NCI-H2227 treated with DMSO at 0.1 percent for 48 hours (cell line): ENCODE data around the gene GRIA1.

Source experiments
- DNase-seq: peaks from one replicate; lab custom pipeline; 2025; lab: John Stamatoyannopoulos, UW

The GRIA1 gene

GRCh38 chr5:153546566-153546965 is 56.1 kb downstream of the GRIA1 start:
- DNase-seq = no peak

- DNase-seq = no peak
Measured at GRCh38 chr5:153551537-153552079, 61.1 kb downstream of the GRIA1 start.

DNA sequence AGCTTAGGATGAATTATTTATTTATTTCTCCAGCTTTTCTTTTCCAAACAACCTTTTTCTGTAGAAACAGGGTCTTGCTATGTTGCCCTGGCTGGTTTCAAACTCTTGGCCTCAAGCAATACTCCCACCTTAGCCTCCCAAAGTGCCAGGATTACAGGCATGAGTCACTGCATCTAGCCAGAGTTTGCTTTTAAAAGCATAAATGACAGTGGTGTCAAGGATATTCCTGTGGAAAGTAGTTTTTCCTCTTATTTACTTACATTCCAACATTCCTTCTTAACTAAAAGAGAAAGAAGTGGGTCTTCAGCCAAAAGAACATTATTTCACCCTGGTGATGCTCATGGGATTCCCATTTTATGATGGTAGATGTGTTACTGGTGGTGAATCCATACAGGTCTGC is 62.4 kb downstream of the GRIA1 start:
- DNase-seq = no peak

GRCh38 chr5:153555420-153556114 is 65.1 kb downstream of the GRIA1 start:
- DNase-seq = no peak

- no peak for DNase-seq
Measured at GRCh38 chr5:153558957-153559356, 68.5 kb downstream of the GRIA1 start.

- DNase-seq = no peak
Measured at GRCh38 chr5:153559926-153560325, 69.5 kb downstream of the GRIA1 start.

- DNase-seq = no peak
Measured at GRCh38 chr5:153562189-153562588, 71.7 kb downstream of the GRIA1 start.

GRCh38 chr5:153565822-153566221 is 75.4 kb downstream of the GRIA1 start:
- no peak for DNase-seq

DNA sequence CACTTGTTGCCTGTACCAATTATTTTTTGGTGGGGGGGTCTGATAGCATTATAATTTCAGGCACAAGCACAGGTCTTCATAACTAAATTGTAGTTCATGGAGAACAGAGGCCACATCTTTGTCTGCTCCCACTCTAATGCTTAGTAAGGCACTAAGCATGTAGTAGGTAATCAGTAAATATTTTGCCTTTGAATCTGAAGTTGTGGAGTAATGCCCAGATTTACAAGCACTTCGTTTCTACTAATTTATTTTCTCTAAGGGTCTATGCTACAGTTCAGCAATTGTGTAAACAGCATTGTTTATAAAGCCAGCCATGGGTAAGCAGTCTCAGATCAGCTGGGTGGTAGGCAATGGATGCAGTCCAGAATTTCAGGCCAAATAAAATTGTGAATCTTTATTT is 78.6 kb downstream of the GRIA1 start:
- no peak for DNase-seq

DNA sequence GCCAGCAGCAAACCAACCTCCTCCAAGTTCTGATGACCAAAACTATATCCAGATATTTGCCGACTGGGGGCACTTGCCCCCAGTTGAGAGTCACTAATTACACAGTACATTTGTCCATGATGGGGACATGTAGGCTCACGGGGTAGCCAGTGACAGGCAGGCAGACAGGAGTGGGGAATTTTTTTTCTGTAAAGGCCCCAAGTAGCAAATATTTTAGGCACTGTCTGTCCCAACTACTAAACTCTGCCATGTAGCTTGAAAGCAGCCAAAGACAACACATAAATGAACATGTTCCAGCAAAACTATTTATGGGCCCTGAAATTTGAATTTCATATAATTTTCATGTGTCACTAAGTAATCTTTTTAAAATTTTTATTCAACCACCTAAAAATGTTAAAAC is 80.7 kb downstream of the GRIA1 start:
- no peak for DNase-seq

- no peak for DNase-seq
Measured at GRCh38 chr5:153572411-153573145, 82.1 kb downstream of the GRIA1 start.

- no peak for DNase-seq
Measured at GRCh38 chr5:153573326-153574033, 83.0 kb downstream of the GRIA1 start.

DNA sequence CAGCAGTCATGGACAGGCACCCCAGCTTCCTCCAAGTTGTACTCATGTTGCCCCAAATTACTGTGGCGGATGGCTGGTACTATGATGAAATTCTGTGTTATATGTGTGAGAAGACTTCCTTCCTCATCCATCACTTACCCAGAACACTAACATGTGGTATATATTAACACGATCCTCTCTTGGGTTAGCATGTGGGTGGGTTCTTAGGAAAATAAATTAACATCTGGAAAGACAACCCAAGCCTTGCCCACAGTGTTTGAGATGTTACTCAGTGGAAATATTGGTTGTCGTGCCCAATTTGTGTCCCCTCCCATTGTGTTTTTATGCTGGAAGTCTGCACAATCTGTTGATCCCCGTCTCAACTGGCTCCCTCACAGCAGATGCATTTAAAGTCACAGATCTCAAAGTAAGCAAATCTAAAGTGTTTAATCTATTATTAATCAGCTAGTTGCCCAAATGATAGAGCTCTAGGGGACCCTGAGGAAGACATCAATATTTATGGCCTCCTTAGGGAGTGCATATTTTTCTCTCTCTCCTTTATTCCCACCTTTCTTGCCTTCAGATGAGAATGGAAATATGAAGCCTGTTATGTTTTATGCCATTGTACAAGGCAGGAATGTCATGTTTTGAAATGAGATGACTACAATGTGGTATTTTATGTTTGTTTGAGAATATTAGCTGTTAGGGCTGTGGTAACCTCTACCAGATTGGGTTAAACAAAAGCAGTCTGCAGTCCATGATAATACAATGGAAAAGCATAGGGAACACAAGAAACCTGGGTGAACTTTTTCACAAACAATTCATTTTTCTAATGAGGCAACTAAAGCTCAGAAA is 93.9 kb downstream of the GRIA1 start:
- DNase-seq = no peak

GRCh38 chr5:153584960-153585359 is 94.5 kb downstream of the GRIA1 start:
- no peak for DNase-seq

GRCh38 chr5:153585622-153586277 is 95.3 kb downstream of the GRIA1 start:
- DNase-seq = no peak

DNA sequence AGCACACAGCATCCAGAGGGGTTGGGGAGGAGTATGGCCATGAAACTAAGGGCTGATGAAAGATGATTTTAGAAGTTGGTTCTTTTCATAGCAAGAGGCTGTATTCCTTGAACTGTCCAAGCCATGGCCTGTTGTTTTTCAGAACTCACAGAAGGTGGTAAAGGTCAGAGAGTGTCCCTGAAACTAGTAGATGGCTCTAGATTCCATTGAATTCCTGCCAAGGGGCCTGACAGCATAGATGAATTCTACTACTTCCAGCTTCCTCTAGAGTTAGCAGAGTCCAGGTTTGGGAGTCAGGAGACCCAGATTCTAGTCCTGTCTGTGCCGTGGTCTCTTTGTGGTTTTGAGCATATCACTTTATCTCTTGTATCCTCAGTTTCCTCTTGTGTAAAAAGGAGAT is 101.6 kb downstream of the GRIA1 start:
- no peak for DNase-seq

- no peak for DNase-seq
Measured at GRCh38 chr5:153594785-153595184, 104.3 kb downstream of the GRIA1 start.

DNA sequence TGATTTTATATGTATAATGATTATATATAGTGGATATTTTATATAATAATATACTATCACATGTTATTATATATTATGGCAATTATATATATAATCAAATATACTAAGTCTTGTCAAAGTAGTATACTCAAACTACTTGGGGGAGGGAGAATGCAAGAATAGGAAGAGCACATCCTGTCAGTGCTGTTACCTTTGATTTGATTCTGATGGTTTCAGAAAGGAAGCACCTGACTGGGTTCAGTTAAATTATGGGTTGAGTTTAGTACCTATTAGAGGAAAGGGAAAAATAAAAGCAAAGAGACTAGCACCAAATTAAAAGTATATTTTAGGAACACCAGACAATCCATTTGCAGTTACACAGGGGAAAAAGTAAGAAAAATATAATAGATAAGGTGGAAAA is 107.6 kb downstream of the GRIA1 start:
- no peak for DNase-seq

GRCh38 chr5:153601377-153601776 is 110.9 kb downstream of the GRIA1 start:
- no peak for DNase-seq

GRCh38 chr5:153605386-153605785 is 114.9 kb downstream of the GRIA1 start:
- DNase-seq = no peak

GRCh38 chr5:153610009-153610408 is 119.5 kb downstream of the GRIA1 start:
- no peak for DNase-seq
